Measurements from ENCODE around the gene SMARCC1. TPM values are rescaled to one million over a fixed set of nuclear protein-coding genes. Genes with fewer than 3 reads are reported as not detected.
"Not testable (repeated sequence)": the region's sequence is repeated elsewhere in the genome, so short reads cannot be mapped to it uniquely, and the experiment has no call there.

Gene SMARCC1
- total RNA-seq, 1 experiment from 2014 or later: 43.8 TPM

- DNase-seq (ENCODE audit: low read depth): no peak
Measured at GRCh38 chr3:47772047-47772446, 9.6 kb downstream of the SMARCC1 start.

GRCh38 chr3:47766186-47766585, 15.5 kb downstream of the SMARCC1 start:
- no peak for DNase-seq (ENCODE audit: low read depth)

DNA sequence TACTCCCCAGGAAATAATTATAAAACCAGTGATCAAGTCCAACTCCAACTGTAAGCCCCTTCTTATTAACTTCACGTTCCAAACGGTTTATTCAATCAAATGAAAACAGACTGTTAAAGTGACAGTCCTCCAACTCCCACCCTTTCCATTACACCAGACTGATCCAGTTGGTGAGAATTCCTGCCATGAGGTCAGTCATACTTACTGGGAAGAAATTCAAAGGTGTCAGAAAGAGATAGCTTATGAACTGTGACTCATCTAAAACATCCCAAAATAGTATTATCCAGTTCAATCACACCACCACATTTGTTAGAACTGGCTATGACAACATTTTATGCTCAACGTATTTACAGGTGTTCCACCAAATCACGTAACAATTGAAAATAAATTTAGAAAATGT, 19.5 kb downstream of the SMARCC1 start:
- DNase-seq (ENCODE audit: low read depth): no peak

DNA sequence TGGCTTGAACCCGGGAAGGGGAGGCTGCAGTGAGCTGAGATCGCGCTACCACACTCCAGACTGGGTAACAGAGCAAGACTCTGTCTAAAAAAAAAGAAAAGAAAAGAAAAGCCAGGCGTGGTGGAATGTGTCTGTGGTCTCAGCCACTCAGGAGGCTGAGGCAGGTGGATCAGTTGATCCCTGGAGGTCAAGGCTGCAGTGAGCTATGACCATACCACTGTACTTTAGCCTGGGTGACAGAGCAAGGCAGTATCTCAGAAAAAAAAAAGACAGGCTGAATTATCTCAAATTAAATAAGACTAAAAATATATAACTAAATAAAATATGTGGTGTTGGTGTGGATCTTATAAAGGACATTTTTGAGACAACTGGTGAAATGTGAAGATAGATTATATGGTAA, 20.6 kb downstream of the SMARCC1 start:
- no peak for DNase-seq (ENCODE audit: low read depth)

- DNase-seq (ENCODE audit: low read depth): not testable (repeated sequence)
Measured at GRCh38 chr3:47760207-47760606, 21.5 kb downstream of the SMARCC1 start.

DNA sequence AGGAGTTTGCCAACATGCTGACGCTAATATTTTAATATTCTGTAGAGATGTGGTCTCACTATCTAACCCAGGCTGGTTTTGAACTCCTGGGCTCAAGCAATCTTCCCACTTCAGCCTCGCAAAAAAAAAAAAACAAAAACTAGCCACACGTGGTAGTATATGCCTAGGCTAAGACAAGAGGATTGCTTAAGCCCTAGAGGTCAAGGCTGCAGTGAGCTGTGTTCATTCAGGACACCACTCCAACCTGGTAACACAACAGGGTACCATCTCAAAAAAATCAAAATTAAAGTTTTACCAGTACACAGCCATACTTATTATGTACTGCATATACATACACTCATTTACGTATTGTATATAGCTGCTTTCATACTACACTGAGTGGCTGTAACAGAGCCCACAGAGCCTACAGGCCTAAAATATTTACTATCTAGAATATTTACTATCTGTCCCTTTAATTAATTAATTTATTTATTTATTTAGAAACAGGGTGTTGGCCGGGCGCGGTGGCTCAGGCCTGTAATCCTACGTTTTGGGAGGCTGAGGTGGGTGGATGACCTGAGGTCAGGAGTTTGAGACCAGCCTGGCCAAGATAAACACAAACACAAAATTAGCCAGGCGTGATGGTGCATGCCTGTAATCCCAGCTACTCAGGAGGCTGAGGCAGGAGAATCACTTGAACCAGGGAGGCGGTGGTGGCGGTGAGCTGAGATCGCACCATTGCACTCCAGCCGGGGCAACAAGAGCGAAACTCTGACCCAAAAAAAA, 23.2 kb downstream of the SMARCC1 start:
- no peak for DNase-seq (ENCODE audit: low read depth)

DNA sequence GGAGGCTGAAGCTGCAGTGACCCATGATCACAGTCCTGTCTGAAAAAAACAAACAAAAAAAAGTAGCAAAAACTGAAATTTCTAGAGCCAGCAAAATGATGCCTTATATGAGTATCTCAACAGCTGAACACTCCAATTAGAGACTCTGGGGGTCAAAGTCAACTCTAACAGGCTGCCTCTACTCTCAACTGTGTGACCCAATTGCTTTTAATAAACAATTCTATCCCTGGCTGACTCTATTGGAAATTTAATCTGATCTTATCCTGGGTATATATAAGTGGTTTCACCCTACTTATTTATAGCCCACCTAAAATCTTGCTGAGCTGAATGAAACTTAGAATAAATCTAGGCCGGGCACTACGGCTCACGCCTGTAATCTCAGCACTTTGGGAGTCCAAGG, 29.0 kb downstream of the SMARCC1 start:
- no peak for DNase-seq (ENCODE audit: low read depth)

DNA sequence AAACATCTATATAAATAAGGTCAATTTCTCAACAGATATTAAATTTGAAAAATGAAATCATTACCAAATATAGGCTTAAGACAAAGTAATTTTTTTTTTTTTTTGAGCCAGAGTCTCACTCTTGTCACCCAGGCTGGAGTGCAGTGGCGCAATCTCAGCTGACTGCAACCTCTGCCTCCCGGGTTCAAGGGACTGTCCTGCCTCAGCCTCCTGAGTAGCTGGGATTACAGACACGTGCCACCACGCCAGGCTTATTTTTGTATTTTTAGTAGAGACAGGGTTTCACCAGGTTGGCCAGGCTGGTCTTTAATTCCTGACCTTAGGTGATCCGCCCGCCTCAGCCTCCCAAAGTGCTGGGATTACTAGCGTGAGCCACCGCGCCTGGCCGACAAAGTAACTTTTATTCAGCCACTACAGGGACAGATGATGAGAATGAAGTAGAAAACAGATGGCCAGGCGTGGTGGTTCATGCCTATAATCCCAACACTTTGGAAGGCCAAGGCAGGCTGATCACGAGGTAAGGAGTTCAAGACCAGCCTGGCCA, 30.8 kb downstream of the SMARCC1 start:
- not testable (repeated sequence) for DNase-seq (ENCODE audit: low read depth)

DNA sequence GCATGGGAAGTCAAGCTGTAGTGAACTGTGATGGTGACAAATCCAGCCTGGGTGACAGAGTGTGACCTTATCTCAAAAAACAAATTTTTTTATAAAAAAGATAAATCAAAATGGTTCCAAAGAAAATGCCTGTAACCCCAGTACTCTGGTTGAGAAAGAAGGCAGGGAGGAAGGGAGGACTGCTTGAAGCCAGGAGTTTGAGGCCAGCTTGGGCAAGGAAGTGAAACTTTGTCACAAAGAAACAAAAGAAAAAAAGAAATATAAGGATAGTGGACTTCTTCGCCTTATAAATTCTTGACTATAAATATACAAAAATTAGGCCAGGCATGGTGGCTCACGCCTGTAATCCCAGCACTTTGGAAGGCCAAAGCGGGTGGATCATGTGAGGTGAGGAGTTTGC, 34.1 kb downstream of the SMARCC1 start:
- DNase-seq (ENCODE audit: low read depth): no peak

- DNase-seq (ENCODE audit: low read depth): no peak
Measured at GRCh38 chr3:47746264-47746663, 35.4 kb downstream of the SMARCC1 start.

DNA sequence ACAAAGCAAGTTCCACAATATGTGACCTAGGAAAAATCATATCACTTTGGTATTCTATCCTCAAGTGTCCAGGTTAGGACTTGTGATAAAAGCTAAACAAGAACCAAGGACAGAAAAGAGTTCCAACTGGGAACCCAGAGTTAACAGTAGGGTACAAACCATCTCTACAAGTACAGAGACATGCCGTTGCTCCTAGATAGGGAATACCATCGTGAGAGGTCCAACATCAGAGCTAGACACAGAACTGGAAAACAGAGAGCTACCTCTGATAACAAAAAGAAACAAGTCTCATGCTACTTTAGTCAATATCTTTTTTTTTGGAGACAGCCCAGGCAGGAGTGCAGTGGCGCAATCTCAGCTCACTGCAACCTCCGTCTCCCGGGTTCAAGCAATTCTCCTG, 37.8 kb downstream of the SMARCC1 start:
- no peak for DNase-seq (ENCODE audit: low read depth)

DNA sequence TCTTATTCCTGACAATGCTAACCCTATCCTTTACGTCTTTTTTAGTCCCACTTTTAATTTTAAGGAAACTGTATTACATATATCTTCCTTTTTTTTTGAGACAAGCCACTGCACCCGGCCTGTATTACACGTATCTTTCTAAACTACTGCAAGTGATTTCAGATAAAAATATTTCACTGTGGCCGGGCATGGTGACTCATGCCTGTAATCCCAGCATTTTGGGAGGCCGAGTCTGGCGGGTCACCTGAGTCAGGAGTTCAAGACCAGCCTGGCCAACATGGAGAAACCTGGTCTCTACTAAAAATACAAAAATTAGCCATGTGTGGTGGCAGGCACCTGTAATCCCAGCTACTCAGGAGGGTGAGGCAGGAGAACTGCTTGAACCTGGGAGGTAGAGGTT, 38.3 kb downstream of the SMARCC1 start:
- peak; percentile 1 for DNase-seq (ENCODE audit: low read depth)

DNA sequence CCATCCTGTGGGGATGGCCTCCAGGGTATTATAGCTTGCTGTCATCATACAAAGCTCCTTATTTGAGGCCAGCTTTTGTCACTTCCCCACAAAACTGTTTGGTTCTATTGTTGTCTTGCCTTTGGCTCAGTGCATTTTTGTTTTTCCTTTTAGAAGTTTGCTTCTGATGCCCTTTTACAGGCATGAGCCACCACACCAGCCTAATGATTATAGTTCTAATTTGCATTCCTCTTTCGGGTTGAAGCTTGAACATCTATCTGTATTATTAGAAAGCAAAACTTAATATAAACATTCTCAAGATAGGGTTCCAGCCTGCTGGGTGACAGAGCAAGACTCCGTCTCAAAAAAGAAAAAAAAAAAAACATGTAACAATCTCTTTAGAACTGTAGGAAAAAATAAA, 39.8 kb downstream of the SMARCC1 start:
- no peak for DNase-seq (ENCODE audit: low read depth)

- no peak for DNase-seq (ENCODE audit: low read depth)
Measured at GRCh38 chr3:47732143-47732542, 49.5 kb downstream of the SMARCC1 start.

GRCh38 chr3:47731061-47731460, 50.6 kb downstream of the SMARCC1 start:
- no peak for DNase-seq (ENCODE audit: low read depth)

- DNase-seq (ENCODE audit: low read depth): no peak
Measured at GRCh38 chr3:47722859-47723258, 58.8 kb downstream of the SMARCC1 start.

DNA sequence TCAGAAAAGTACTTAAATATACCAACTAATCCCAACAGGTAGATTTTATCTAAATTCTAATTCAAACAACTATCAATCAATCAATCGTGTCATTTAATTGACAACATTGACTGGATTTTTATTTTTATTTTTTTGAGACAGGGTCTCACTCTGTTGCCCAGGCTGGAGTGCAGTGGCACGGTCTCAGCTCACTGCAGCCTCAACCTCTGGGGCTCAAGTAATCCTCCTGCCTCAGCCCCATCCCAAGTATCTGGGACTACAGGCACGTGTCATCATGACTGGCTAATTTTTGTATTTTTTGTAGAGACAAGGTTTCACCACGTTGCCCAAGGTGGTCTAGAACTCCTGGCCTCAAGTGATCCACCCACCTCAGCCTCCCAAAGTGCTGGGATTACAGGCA, 64.2 kb downstream of the SMARCC1 start:
- not testable (repeated sequence) for DNase-seq (ENCODE audit: low read depth)

DNA sequence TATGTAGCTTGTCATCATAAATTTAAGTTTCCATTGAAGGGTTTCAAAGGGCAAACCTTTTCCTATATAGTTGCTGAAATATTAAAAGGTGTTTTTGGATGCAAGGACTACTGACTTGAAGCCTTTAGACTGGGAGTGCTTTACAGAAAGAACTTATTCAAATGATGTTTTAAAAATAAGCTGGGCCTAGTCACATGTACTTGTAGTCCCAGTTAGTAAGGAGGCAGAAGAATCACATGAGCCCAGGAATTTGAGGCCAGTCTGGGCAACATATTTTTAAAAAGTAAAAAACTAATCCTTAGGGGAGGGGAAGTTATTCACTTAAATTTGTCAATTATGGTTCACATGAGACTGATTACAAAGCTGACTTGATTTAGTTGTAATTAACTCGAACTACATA, 65.0 kb downstream of the SMARCC1 start:
- no peak for DNase-seq (ENCODE audit: low read depth)

- DNase-seq (ENCODE audit: low read depth): peak; percentile 61
Measured at GRCh38 chr3:47715928-47716327, 65.8 kb downstream of the SMARCC1 start.

DNA sequence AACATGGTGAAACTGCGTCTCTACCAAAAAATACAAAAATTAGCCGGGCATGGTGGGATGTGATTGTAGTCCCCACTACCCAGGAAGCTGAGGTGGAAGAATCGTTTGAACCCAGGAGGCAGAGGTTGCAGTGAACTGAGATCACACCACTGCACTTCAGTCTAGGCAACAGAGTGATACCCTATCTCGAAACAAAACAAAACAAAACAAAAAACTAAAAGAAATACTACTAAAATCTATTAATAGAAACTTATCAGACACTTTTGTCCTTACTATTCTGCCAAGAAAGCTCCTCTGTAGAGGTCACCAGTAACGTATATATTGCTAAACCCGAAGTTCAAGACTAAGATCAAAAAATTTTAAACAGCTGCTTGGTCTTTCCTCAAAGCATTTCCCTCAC, 67.1 kb downstream of the SMARCC1 start:
- no peak for DNase-seq (ENCODE audit: low read depth)

- no peak for DNase-seq (ENCODE audit: low read depth)
Measured at GRCh38 chr3:47713655-47714054, 68.0 kb downstream of the SMARCC1 start.

- DNase-seq (ENCODE audit: low read depth): no peak
Measured at GRCh38 chr3:47712398-47712797, 69.3 kb downstream of the SMARCC1 start.

GRCh38 chr3:47711596-47711995, 70.1 kb downstream of the SMARCC1 start:
- no peak for DNase-seq (ENCODE audit: low read depth)

DNA sequence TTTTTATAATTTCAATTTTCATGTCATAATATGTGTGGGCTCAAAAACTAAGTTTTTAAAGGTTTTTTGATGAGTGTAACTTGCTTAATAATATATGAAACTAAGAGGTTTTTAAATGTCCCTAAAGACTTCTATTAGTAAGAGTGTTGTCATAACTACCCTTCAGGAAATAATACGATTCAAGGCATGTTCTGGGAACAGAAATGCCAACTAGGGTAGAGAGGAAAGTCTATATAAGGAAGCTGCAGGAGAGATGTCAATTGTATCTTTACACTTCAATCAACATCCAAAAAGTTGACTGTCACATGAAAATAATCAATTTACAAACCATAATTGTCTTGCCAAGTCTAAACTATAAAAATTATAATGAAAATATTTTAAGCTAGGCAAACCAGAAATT, 76.3 kb downstream of the SMARCC1 start:
- DNase-seq (ENCODE audit: low read depth): no peak
